ENCODE measurements around the gene SACM1L. TPM values are rescaled to one million over a fixed set of nuclear protein-coding genes. Genes with fewer than 3 reads are reported as not detected.

Gene SACM1L
- total RNA-seq, 2 donors from 2014 or later, result 50.5 to 57.3 TPM

DNA sequence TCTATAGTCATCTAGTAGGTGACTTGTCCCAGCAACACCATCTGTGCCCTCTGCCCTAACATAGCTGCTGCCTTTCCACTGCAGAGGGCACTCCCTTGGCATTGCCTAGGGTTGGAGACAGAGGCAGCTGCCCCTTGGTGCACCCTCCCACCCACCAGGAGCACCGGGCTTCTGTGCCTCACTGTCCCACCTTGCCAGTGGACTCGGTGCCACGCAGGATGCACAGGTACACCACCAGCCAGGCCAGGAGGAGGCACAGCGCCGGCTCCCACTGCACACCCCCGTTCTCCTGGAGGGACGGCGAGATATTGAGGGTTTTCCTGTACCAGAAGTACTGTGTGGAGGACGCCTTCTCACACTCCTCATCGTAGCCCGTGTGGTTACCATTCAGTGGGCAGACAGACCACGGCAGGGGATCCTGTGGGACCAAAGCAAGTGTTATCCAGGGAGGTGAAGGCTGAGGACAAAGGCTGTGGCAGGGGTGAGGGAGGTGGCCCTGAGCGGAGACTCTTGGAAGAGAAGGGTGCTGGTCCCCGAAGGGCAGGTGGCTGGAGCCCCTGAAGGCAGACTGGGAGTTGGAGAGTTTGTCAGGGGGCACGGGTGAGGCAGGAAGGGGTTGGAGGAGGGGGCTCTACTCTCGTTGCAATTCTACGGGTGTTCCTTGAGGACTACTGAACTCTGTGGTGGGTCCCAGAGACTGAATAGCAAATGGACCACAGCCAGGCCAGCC is 86.5 kb downstream of the SACM1L start:
- H3K27ac ChIP-seq, result no peak overlapping the region
- TF ChIP-seq, protein P1, sequence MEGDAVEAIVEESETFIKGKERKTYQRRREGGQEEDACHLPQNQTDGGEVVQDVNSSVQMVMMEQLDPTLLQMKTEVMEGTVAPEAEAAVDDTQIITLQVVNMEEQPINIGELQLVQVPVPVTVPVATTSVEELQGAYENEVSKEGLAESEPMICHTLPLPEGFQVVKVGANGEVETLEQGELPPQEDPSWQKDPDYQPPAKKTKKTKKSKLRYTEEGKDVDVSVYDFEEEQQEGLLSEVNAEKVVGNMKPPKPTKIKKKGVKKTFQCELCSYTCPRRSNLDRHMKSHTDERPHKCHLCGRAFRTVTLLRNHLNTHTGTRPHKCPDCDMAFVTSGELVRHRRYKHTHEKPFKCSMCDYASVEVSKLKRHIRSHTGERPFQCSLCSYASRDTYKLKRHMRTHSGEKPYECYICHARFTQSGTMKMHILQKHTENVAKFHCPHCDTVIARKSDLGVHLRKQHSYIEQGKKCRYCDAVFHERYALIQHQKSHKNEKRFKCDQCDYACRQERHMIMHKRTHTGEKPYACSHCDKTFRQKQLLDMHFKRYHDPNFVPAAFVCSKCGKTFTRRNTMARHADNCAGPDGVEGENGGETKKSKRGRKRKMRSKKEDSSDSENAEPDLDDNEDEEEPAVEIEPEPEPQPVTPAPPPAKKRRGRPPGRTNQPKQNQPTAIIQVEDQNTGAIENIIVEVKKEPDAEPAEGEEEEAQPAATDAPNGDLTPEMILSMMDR (IDR thresholded peaks at IDR 0.05), result no peak
- ATAC-seq (ENCODE audit: insufficient number of reproducible peaks, low FRiP score, low read depth) (no peak), DNase-seq (ENCODE audit: low spot score) (no peak)
- H3K27me3 ChIP-seq (replicated peaks; ENCODE audit: insufficient read depth), result no peaks in the 10 kb centered on the region
- no peak overlapping the region for H3K4me3 ChIP-seq
- no peaks in the 10 kb centered on the region for H3K9me3 ChIP-seq
- H3K36me3 ChIP-seq, result no peaks in the 10 kb centered on the region
- H3K4me1 ChIP-seq (ENCODE audit: control insufficient read depth in 1 of 2, low read depth in 2 of 2), result no peaks in the 10 kb centered on the region

DNA sequence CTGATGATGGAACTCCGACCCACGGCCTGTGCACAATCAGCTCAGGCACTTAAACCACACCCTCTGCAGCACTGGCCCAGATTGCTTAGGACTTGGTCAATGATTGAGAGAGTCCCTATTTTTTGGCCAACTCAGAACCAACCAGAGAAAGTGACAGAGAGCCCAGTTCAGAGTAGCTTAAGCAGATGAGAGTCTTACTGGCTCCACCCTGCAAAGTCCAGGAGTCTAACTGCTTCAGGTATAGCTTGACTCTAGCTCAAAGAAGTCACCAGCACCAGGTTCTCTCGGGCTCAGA is 87.1 kb downstream of the SACM1L start:
- H3K9me3 ChIP-seq, result no peaks in the 10 kb centered on the region
- no peaks in the 10 kb centered on the region for H3K4me1 ChIP-seq (ENCODE audit: control insufficient read depth in 1 of 2, low read depth in 2 of 2)
- TF ChIP-seq, protein P1 (IDR thresholded peaks at IDR 0.05), result no peak
- H3K4me3 ChIP-seq, result no peak overlapping the region
- no peak for DNase-seq (ENCODE audit: low spot score)
- no peaks in the 10 kb centered on the region for H3K36me3 ChIP-seq
- no peak for ATAC-seq (ENCODE audit: insufficient number of reproducible peaks, low FRiP score, low read depth)
- no peaks in the 10 kb centered on the region for H3K27me3 ChIP-seq (replicated peaks; ENCODE audit: insufficient read depth)
- H3K27ac ChIP-seq, result no peak overlapping the region

DNA sequence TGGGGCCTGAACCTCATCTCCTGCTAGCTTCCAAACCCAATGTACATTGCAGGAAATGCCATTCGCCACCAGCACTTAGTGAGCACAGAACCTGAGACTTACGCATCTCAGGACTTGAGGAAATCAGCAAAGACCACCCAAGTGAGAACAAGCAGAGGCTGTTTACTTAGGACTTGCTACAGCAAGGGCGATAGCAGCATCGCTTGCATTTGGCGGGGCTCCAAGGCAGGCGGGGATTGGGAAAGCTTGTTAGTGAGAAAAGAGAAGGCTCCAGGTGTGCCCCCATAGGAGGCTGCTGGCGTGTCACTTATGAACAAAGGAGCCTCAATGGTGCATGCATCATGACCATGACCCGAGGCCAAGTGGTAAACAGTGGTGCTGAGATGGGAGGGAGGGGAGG is 87.4 kb downstream of the SACM1L start:
- Histone ChIP-seq H3K4me1 (ENCODE audit: control insufficient read depth in 1 of 2, low read depth in 2 of 2) (no peaks in the 10 kb centered on the region), H3K36me3 (no peaks in the 10 kb centered on the region), H3K27me3 (replicated peaks; ENCODE audit: insufficient read depth) (no peaks in the 10 kb centered on the region), H3K9me3 (no peaks in the 10 kb centered on the region), H3K27ac (no peak overlapping the region), H3K4me3 (no peak overlapping the region)
- no peak for ATAC-seq (ENCODE audit: insufficient number of reproducible peaks, low FRiP score, low read depth)
- DNase-seq (ENCODE audit: low spot score), result no peak
- TF ChIP-seq, protein P1 (IDR thresholded peaks at IDR 0.05), result no peak

DNA sequence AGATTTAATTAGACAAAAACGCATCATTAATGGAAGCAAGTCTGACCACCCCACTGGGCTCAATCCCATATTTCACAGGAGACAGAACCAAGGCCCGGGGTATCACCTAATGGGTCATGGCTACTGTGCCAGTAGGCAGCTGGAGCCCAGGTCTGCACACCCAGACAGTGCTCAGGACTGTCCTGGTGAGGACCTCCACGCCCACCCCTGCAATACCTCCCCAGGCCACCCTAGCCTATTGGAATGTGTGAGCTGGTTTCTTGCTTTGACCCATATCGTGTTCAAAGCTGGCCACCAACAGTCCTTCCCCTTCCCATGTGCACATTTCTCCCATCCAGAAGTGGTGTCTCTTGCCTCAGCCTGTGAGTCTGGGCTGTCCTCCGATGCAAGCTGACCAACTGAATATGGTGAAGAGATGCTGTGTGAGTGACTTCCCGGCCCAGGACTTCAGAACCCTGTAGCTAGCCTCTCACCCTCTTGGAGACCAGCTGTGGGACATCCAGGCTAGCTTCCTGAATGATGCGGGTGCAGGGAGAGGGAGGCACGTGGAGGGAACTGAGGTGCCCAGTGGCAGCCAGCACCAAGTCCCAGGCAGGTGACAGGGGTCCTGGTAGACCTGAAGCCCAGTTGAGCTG is 88.0 kb downstream of the SACM1L start:
- Histone ChIP-seq H3K27ac (no peak overlapping the region), H3K4me1 (ENCODE audit: control insufficient read depth in 1 of 2, low read depth in 2 of 2) (no peaks in the 10 kb centered on the region), H3K4me3 (no peak overlapping the region), H3K9me3 (no peaks in the 10 kb centered on the region), H3K36me3 (no peaks in the 10 kb centered on the region), H3K27me3 (replicated peaks; ENCODE audit: insufficient read depth) (no peaks in the 10 kb centered on the region)
- ATAC-seq (ENCODE audit: insufficient number of reproducible peaks, low FRiP score, low read depth) (no peak), DNase-seq (ENCODE audit: low spot score) (no peak)
- TF ChIP-seq, protein P1 (IDR thresholded peaks at IDR 0.05), result no peak

DNA sequence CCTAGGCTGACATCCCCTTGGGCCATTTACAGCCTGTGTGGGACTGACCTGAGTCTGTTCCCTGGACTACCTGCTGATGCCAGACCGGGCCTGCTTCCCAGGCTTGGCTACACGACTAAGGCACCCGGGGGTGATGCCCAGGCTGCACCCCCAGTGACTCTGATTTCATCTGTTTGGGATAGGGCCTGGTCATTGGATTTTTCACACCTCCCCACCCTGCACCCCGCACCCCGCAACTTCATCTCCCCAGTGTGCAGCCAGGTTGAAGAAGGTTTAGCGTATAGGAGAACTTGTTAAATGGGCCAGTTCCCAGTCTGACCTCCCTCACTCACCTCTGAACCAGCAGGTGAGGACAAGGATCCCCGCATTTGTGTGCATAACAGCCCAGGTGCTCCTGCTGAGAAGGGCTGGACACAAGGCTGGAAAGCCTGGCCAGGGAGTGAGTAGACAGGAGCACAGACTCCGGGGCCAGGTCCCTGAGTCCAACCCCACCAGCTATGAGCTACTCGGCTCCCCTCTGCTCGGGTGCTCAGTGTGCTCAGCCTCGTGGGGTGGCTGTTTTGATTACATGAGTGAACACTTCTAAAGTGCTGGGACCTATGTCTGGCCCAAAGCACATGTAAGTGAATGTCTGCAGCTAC is 88.7 kb downstream of the SACM1L start:
- H3K27me3 ChIP-seq (replicated peaks; ENCODE audit: insufficient read depth), result no peaks in the 10 kb centered on the region
- no peak overlapping the region for H3K4me3 ChIP-seq
- no peak for DNase-seq (ENCODE audit: low spot score)
- no peaks in the 10 kb centered on the region for H3K4me1 ChIP-seq (ENCODE audit: control insufficient read depth in 1 of 2, low read depth in 2 of 2)
- H3K27ac ChIP-seq, result no peak overlapping the region
- TF ChIP-seq, protein P1 (IDR thresholded peaks at IDR 0.05), result no peak
- ATAC-seq (ENCODE audit: insufficient number of reproducible peaks, low FRiP score, low read depth), result no peak
- no peaks in the 10 kb centered on the region for H3K9me3 ChIP-seq
- no peaks in the 10 kb centered on the region for H3K36me3 ChIP-seq
